Activated B cell treated with CpG ODN at 0.5 μM for 24 hours (primary cell): ENCODE results near the gene APH1B. TPM values are rescaled to one million over a fixed set of nuclear protein-coding genes. Genes with fewer than 3 reads are reported as not detected.

Experiments used
- ATAC-seq: fragments of 200-7000 bp; cut with Tn5 transposase; one replicate; pipeline ENCODE4 v1.10.0; 2021; ENCODE audit warnings: low read depth, mild to moderate bottlenecking, moderate library complexity
- CTCF ChIA-PET: fragments of 350-600 bp; sonication (Branson Sonifier 250); formaldehyde crosslinking; loops from one replicate; lab custom pipeline; 2021; ENCODE audit warnings: antibody characterized with exemption; lab: Charles Lee
- POLR2A ChIA-PET: fragments of 350-600 bp; sonication (Branson Sonifier 250); formaldehyde crosslinking; loops from one replicate; lab custom pipeline; 2021; ENCODE audit warnings: antibody characterized with exemption; lab: Charles Lee
- DNase-seq: peaks from one replicate; pipeline ENCODE4 v3.0.0; 2022
- H3K27ac Mint-ChIP-seq: one replicate; pipeline ENCODE4 v1.8.0; 2020; ENCODE audit warnings: mixed read lengths
- H3K27me3 Mint-ChIP-seq: one replicate; pipeline ENCODE4 v1.8.0; 2021; ENCODE audit warnings: mixed read lengths
- H3K36me3 Mint-ChIP-seq: one replicate; pipeline ENCODE4 v1.8.0; 2021; ENCODE audit warnings: low read depth, mixed read lengths
- H3K4me1 Mint-ChIP-seq: one replicate; pipeline ENCODE4 v1.8.0; 2021; ENCODE audit warnings: mixed read lengths
- H3K4me3 Mint-ChIP-seq: one replicate; pipeline ENCODE4 v1.8.0; 2020; ENCODE audit warnings: mild to moderate bottlenecking, mixed read lengths
- H3K9me3 Mint-ChIP-seq: one replicate; pipeline ENCODE4 v1.8.0; 2020; ENCODE audit warnings: mixed read lengths
- CTCF ChIP-seq: fragments of 200-600 bp; IDR thresholded peaks from one replicate; pipeline ENCODE4 v1.8.0; 2022; ENCODE audit warnings: antibody characterized with exemption, mild to moderate bottlenecking
- intact Hi-C: fragments of 100-400 bp; cut with micrococcal nuclease; formaldehyde crosslinking; loops from one replicate; pipeline ENCODE4 v1.15.1; 2024
- total RNA-seq: library from RNA; stranded (reverse); gene quantifications from 2 replicates; pipeline ENCODE4 v1.2.3, GENCODE V29; 2022

APH1B gene
- total RNA-seq, 1 donor from 2014 or later: 22.1 TPM

DNA sequence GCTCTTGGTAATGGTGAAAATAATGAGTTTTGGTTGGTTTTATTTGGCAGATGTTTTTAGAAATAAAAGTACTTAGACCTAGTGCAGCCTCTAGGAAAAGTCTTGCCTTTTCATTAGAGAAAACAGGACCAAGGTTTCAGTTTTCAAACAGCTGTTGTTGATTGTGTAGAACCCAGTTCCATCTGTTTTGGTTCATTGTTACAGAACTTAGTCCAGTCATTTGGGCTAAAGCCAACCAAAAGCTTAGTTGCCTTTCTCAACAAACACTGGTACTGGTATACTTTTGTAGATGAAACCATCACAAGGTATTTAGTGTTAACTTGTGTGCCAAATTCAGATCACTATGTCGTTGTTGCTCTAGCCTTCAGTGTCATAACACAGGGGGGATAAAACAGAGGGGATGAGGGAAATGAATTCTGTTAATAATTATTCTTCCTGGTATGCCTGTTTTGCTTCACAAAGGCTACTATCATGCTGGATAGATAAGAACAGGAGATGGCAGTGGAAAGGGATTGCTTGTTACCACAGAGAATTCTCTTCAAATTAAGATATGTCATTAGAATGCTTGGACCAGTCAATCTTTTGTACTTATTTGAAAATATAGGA is 12.6 kb upstream of the APH1B start:
- Mint-ChIP-seq H3K36me3 (peaks cover 68% of the 10 kb centered on the region), H3K9me3 (no peaks in the 10 kb centered on the region), H3K4me1 (no peaks in the 10 kb centered on the region), H3K4me3 (no peak overlapping the region), H3K27ac (no peak overlapping the region), H3K27me3 (no peaks in the 10 kb centered on the region)
- TF ChIP-seq CTCF: no peak
- intact Hi-C loops: no loop called here
- no peak for ATAC-seq
- DNase-seq: no peak
- CTCF ChIA-PET: no interaction called here
- POLR2A ChIA-PET: no interaction called here

GRCh38 chr15:63274427-63274826 is 3.0 kb upstream of the APH1B start:
- no peak overlapping the region for H3K27ac Mint-ChIP-seq
- intact Hi-C loops: loop anchor here (10.0 kb wide), 1 partner anchor 820 kb away; the partner anchor contains the start of genes CIAO2A and SNX1
- no peaks in the 10 kb centered on the region for H3K9me3 Mint-ChIP-seq
- H3K4me3 Mint-ChIP-seq: no peak overlapping the region
- H3K4me1 Mint-ChIP-seq: peaks cover 21% of the 10 kb centered on the region
- no peaks in the 10 kb centered on the region for H3K27me3 Mint-ChIP-seq
- POLR2A ChIA-PET: interaction anchor here (0.5 kb wide), 1 partner anchor 35 kb away, joined by 4 read pairs; no protein-coding TSS in a partner anchor
- ATAC-seq: no peak
- TF ChIP-seq CTCF: no peak
- no peak for DNase-seq
- CTCF ChIA-PET: interaction anchor here (1.5 kb wide), 1 partner anchor 71 kb away, joined by 4 read pairs; no protein-coding TSS in a partner anchor
- H3K36me3 Mint-ChIP-seq: peaks cover 11% of the 10 kb centered on the region

DNA sequence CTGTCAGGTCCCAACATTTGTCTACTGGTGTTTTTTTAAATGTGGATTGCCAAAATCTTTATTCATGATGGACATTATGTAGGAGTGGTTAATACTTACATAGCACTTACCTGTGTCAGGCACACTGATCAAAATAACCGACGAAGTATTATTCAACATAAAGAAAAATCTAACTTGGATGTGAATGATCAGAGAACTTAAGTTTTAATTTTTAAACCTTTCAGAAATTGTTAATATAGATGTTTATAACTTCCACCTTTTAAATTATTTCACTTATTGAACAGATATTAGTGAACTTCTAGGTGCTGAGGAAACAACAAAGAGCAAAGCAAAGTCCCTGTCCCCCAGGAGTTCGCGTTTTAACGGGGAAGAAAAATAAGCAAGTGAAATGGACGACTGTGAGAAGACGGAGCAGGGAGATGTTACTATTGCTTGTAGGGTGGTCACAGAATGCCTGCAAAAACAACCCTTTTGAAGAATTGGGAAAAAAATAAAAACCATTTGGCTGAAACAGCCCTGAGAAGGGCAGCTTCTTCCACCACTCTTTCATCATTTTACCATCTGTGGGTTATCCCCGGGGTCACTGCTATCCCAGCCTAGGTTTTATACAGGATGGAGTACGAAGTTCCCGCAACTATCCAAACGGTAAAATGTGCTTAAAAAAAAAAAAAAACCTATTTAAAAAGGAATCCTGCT is 915 bp upstream of the APH1B start:
- TF ChIP-seq CTCF: no peak
- no peaks in the 10 kb centered on the region for H3K27me3 Mint-ChIP-seq
- DNase-seq: no peak
- intact Hi-C loops: loop anchor here (1.0 to 10.0 kb wide), 7 partner anchors 34 to 818 kb away; partner anchors contain the start of genes CIAO2A, RAB8B, RPS27L and SNX1
- no peaks in the 10 kb centered on the region for H3K9me3 Mint-ChIP-seq
- H3K4me1 Mint-ChIP-seq: peaks cover 21% of the 10 kb centered on the region
- H3K27ac Mint-ChIP-seq: peak overlapping the region; percentile 89
- CTCF ChIA-PET: interaction anchor here (0.7 to 1.5 kb wide), 3 partner anchors 73 to 228 kb away, joined by 3 to 4 read pairs (median 3); no protein-coding TSS in a partner anchor
- POLR2A ChIA-PET: interaction anchor here (0.6 to 3.8 kb wide), 11 partner anchors 24 to 198 kb away, joined by 3 to 37 read pairs (median 8); partner anchors contain the start of genes LACTB, RAB8B and RPS27L
- H3K4me3 Mint-ChIP-seq: peak overlapping the region; percentile 90
- H3K36me3 Mint-ChIP-seq: peaks cover 15% of the 10 kb centered on the region
- no peak for ATAC-seq

- TF ChIP-seq CTCF: no peak
- DNase-seq: no peak
- intact Hi-C loops: loop anchor here (1.0 to 10.0 kb wide), 7 partner anchors 36 to 817 kb away; partner anchors contain the start of genes CIAO2A, RAB8B, RPS27L and SNX1
- CTCF ChIA-PET: interaction anchor here (1.0 to 1.3 kb wide), 2 partner anchors 93 to 121 kb away, joined by 3 to 5 read pairs; partner anchors contain the start of gene RPS27L
- Mint-ChIP-seq H3K9me3 (no peaks in the 10 kb centered on the region), H3K4me1 (peaks cover 21% of the 10 kb centered on the region), H3K36me3 (peaks cover 15% of the 10 kb centered on the region), H3K4me3 (peak overlapping the region; percentile 84), H3K27ac (peak overlapping the region; percentile 80), H3K27me3 (no peaks in the 10 kb centered on the region)
- POLR2A ChIA-PET: interaction anchor here (0.5 to 3.8 kb wide), 12 partner anchors 13 to 303 kb away, joined by 3 to 37 read pairs (median 6); partner anchors contain the start of genes LACTB, RAB8B and RPS27L
- peak; percentile 13 for ATAC-seq
These were observed 570 bp downstream of the APH1B start for GRCh38 chr15:63277893-63278456.
